Measurements from ENCODE around the gene NUCKS1. TPM values are rescaled to one million over a fixed set of nuclear protein-coding genes. Genes with fewer than 3 reads are reported as not detected.

The NUCKS1 gene
- total and polyA plus RNA-seq, 10 of the 15 experiments (the other 5 are each of a cell fraction or from before 2014, with no cell fraction given) = 40.5 to 135 (median 55.5) TPM

- no peaks in the 10 kb centered on the region for H3K9me3 ChIP-seq (replicated peaks; ENCODE audit: control insufficient read depth, insufficient read depth, low read length)
- no TSS peak for BruUV-seq (replicated peaks)
- no peak overlapping the region for H3K9ac ChIP-seq (ENCODE audit: control insufficient read depth, insufficient read depth, low read length)
- peak overlapping the region; percentile 46; the same call in 1 of the 2 replicates for H3K4me2 ChIP-seq (ENCODE audit: control insufficient read depth, insufficient read depth)
- peaks cover 85% of the 10 kb centered on the region for H3K79me2 ChIP-seq (ENCODE audit: control insufficient read depth, insufficient read depth, low read length)
- H3K4me3 ChIP-seq = peak overlapping the region; percentile 32; the same call in 1 of the 2 replicates
- TF ChIP-seq TCF7 (IDR thresholded peaks at IDR 0.05; ENCODE audit: borderline replicate concordance) = no peak
- TF ChIP-seq EZH2 (IDR thresholded peaks at IDR 0.05; ENCODE audit: borderline replicate concordance, control insufficient read depth, low read depth, low read length) = no peak
- no peak for TF ChIP-seq GABPA (IDR thresholded peaks at IDR 0.05; ENCODE audit: low read depth)
- TF ChIP-seq BMI1 (IDR thresholded peaks at IDR 0.05; ENCODE audit: borderline replicate concordance) = no peak
- TF ChIP-seq PRDM15 (CRISPR knock-in tag; IDR thresholded peaks at IDR 0.05) = no peak
- no peak for TF ChIP-seq STAT1 (conservative IDR thresholded peaks at IDR 0.05)
- no peak for TF ChIP-seq CBFB (IDR thresholded peaks at IDR 0.05; ENCODE audit: low read depth)
- no peak for TF ChIP-seq ATF3 (IDR thresholded peaks at IDR 0.05; ENCODE audit: borderline replicate concordance, extremely low read depth, low read depth, low read length)
- TF ChIP-seq MAX (IDR thresholded peaks at IDR 0.05; ENCODE audit: low read depth, low read length) = no peak
- TF ChIP-seq CHD1 (IDR thresholded peaks at IDR 0.05; ENCODE audit: low read depth, low read length) = no peak
- no peak for TF ChIP-seq SMAD1 (IDR thresholded peaks at IDR 0.05; ENCODE audit: low read depth, partially characterized antibody)
- no peak for TF ChIP-seq BCL3 (IDR thresholded peaks at IDR 0.05; ENCODE audit: borderline replicate concordance, insufficient read depth, low read depth, low read length, poor library complexity, severe bottlenecking)
- TF ChIP-seq CHD2 (IDR thresholded peaks at IDR 0.05; ENCODE audit: borderline replicate concordance, low read depth, low read length) = no peak
- no peak for TF ChIP-seq DPF2 (IDR thresholded peaks at IDR 0.05)
- TF ChIP-seq ZNF274 (IDR thresholded peaks at IDR 0.05; ENCODE audit: insufficient read depth, insufficient read length) = no peak
- no peak for TF ChIP-seq BCL11A (IDR thresholded peaks at IDR 0.05; ENCODE audit: low read depth, low read length)
- no peak for TF ChIP-seq ZBTB33 (IDR thresholded peaks at IDR 0.05)
- 0 out of 2 replicates have a peak, but pooled peaks cover 3% of the 10 kb centered on the region for H4K20me1 ChIP-seq (ENCODE audit: control insufficient read depth, insufficient read depth)
- ChIA-PET CTCF (interaction anchor here (1.5 to 3.8 kb wide), 4 partner anchors 12 to 86 kb away, joined by 3 to 26 read pairs (median 15); no protein-coding TSS in a partner anchor), SMC1A (ENCODE audit: uncharacterized antibody, unreplicated experiment) (interaction anchor here (1.1 to 3.3 kb wide), 4 partner anchors 13 to 86 kb away, joined by 3 to 25 read pairs (median 13); no protein-coding TSS in a partner anchor), POLR2A (interaction anchor here (0.8 kb wide), 1 partner anchor 14 kb away, joined by 3 read pairs; no protein-coding TSS in a partner anchor), RAD21 (ENCODE audit: unreplicated experiment) (interaction anchor here (1.5 to 2.7 kb wide), 4 partner anchors 30 to 35 kb away, joined by 4 to 15 read pairs (median 6); no protein-coding TSS in a partner anchor)
- H3K4me1 ChIP-seq (ENCODE audit: control insufficient read depth, insufficient read depth, low read length) = peaks cover 5% of the 10 kb centered on the region
- WGBS (ENCODE audit: insufficient coverage, insufficient replicate concordance, low lambda C conversion rate, missing lambda C conversion rate) = 85% methylated on average over 5 of the region's 8 CpGs
- no peak for FAIRE-seq
- H3K27ac ChIP-seq (ENCODE audit: control insufficient read depth, insufficient read depth) = no peak overlapping the region
- peaks cover 0 to 17% of the 10 kb centered on the region in 2 experiments; a peak in 2 of 4 replicates for H3K36me3 ChIP-seq (ENCODE audit: control insufficient read depth in 2 of 2, insufficient read depth in 2 of 2, low read length in 1 of 2)
- DNase-seq (ENCODE audit: low read depth, low spot score) = no peak
- no peak for ATAC-seq
- intact Hi-C loops (cut with micrococcal nuclease; ENCODE audit: unreplicated experiment) (no loop called here), in situ Hi-C loops (cut with MboI) (no loop called here)
- H2AFZ ChIP-seq (ENCODE audit: control insufficient read depth, low read depth, low read length) = no peak overlapping the region
- no peaks in the 10 kb centered on the region for H3K27me3 ChIP-seq (replicated peaks in 1 of 2; ENCODE audit: control insufficient read depth in 2 of 2, insufficient read depth in 2 of 2, low read length in 1 of 2)
Measured at GRCh38 chr1:205744403-205744802, 5.6 kb downstream of the NUCKS1 start.

Measured in GM12878 (cell line).